Muscle of back (tissue), 10 donors: ENCODE results near the gene AP3D1. TPM values are rescaled to one million over a fixed set of nuclear protein-coding genes. Genes with fewer than 3 reads are reported as not detected.

Experiments
- polyA plus RNA-seq, 10 donors: library from polyadenylated mRNA; unstranded; fragments of 120-200 nt; gene quantifications; one replicate each; pipeline ENCODE4 v1.2.1, GENCODE V29; 2013; ENCODE audit not compliant: insufficient read length in 10 of 10

AP3D1 gene
- polyA plus RNA-seq, 10 donors, result 52.0 to 77.1 (median 62.3) TPM

Other genes with a start within 250 kb of the AP3D1 start
- 1 to 10 TPM; 1.0 to 2.5 (median 1.9) TPM for gene ADAT3, start 246.2 kb downstream of the AP3D1 start, polyA plus RNA-seq
- gene SCAMP4, start 246.2 kb downstream of the AP3D1 start, polyA plus RNA-seq, result 10 to 100 TPM; 21.0 to 34.3 (median 27.3) TPM
- gene CSNK1G2, start 210.4 kb downstream of the AP3D1 start, polyA plus RNA-seq, result 10 to 100 TPM; 27.5 to 50.2 (median 36.4) TPM
- gene BTBD2, start 135.9 kb downstream of the AP3D1 start, polyA plus RNA-seq, result 10 to 100 TPM; 49.9 to 89.7 (median 65.0) TPM
- gene MKNK2, start 100.3 kb downstream of the AP3D1 start, polyA plus RNA-seq, result 10 to 100 TPM; 59.6 to 92.7 (median 76.8) TPM
- 10 to 100 TPM; 13.5 to 19.9 (median 15.6) TPM for gene MOB3A, start 55.2 kb downstream of the AP3D1 start, polyA plus RNA-seq
- gene IZUMO4, start 54.7 kb downstream of the AP3D1 start, polyA plus RNA-seq, result 1 to 10 TPM; 1.1 to 3.9 (median 1.7) TPM
- 10 to 100 TPM; 17.3 to 22.6 (median 20.4) TPM for gene DOT1L, start 12.4 kb upstream of the AP3D1 start, polyA plus RNA-seq
- 10 to 100 TPM; 46.6 to 83.3 (median 62.3) TPM for gene PLEKHJ1, start 84.8 kb upstream of the AP3D1 start, polyA plus RNA-seq
- gene SF3A2, start 85.3 kb upstream of the AP3D1 start, polyA plus RNA-seq, result 10 to 100 TPM; 48.0 to 78.1 (median 59.7) TPM
- gene AMH, start 97.8 kb upstream of the AP3D1 start, polyA plus RNA-seq, result 1 to 10 TPM; 1.4 to 6.6 (median 3.0) TPM
- 10 to 100 TPM; 46.9 to 73.3 (median 52.7) TPM for gene JSRP1, start 104.9 kb upstream of the AP3D1 start, polyA plus RNA-seq
- gene PEAK3, start 130.6 kb upstream of the AP3D1 start, polyA plus RNA-seq, result under 1 TPM in 8 of 10 donors, not detected in 2; 0.05 to 0.24 (median 0.09) TPM
- under 1 TPM in 4 of 10 donors, not detected in 6; 0.05 to 0.27 (median 0.09) TPM for gene LINGO3, start 156.6 kb upstream of the AP3D1 start, polyA plus RNA-seq
- 100 to 1,000 TPM in 1 of 10 donors, 10 to 100 TPM in 9; 51.1 to 113 (median 65.5) TPM for gene LSM7, start 177.0 kb upstream of the AP3D1 start, polyA plus RNA-seq
- gene SPPL2B, start 177.1 kb upstream of the AP3D1 start, polyA plus RNA-seq, result 10 to 100 TPM; 18.7 to 52.0 (median 35.8) TPM
- gene TMPRSS9, start 208.7 kb upstream of the AP3D1 start, polyA plus RNA-seq, result under 1 TPM; 0.11 to 0.64 (median 0.17) TPM